ENCODE measurements around the gene FABP6.

FABP6 gene

GRCh38 chr5:160272889-160273288, 43.6 kb downstream of the FABP6 start:
- TF ChIP-seq, protein P1, sequence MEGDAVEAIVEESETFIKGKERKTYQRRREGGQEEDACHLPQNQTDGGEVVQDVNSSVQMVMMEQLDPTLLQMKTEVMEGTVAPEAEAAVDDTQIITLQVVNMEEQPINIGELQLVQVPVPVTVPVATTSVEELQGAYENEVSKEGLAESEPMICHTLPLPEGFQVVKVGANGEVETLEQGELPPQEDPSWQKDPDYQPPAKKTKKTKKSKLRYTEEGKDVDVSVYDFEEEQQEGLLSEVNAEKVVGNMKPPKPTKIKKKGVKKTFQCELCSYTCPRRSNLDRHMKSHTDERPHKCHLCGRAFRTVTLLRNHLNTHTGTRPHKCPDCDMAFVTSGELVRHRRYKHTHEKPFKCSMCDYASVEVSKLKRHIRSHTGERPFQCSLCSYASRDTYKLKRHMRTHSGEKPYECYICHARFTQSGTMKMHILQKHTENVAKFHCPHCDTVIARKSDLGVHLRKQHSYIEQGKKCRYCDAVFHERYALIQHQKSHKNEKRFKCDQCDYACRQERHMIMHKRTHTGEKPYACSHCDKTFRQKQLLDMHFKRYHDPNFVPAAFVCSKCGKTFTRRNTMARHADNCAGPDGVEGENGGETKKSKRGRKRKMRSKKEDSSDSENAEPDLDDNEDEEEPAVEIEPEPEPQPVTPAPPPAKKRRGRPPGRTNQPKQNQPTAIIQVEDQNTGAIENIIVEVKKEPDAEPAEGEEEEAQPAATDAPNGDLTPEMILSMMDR (conservative IDR thresholded peaks at IDR 0.05; ENCODE audit: control insufficient read depth, insufficient read depth, low read depth, low read length): no peak
- DNase-seq (ENCODE audit: low read depth): no peak
- no peak overlapping the region for H3K4me3 ChIP-seq (ENCODE audit: control insufficient read depth, low read depth, low read length)

DNA sequence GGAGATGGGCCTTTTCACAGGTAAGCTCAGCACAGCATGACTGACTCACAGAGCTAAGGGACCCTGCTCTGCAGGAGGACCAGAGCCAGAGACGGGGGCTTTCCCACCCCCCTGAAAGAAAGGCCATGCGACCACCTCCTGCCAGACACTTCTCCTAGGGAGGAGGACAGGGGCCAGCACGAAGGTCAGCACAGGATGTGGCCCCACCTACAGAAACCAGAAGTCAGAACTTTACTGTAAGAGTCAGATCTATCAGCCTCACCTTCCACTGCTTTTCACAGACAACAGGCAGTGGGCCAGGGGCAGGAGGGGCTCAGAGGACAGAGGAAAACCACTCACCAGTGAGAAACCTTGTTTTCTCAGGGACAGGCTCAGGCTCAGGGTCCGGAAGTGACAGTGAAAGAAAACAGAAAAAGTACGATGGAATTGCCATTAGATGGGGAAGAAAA, 45.2 kb downstream of the FABP6 start:
- H3K4me3 ChIP-seq (ENCODE audit: control insufficient read depth, low read depth, low read length): no peak overlapping the region
- DNase-seq (ENCODE audit: low read depth): no peak
- TF ChIP-seq, protein P1 (conservative IDR thresholded peaks at IDR 0.05; ENCODE audit: control insufficient read depth, insufficient read depth, low read depth, low read length): no peak

DNA sequence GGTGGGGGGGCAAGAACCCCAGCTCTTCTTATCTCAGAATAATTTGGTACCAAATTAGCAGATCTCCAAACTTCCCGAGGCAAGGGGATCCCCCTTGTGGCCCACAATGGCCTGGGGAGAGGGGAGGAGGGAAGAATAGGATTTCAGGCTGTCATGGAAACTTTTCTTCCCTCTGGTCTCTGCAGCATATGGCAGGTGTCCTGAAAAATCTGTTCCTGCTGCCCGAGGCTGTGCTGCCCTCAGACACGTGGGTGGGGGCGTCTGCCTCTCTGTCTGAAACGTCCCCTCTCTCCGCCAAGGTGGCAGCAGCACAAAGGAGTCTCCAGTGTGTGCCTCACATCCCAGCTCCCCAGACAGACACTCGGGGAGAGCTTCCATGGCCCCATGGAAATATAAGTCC, 49.0 kb downstream of the FABP6 start:
- TF ChIP-seq, protein P1 (conservative IDR thresholded peaks at IDR 0.05; ENCODE audit: control insufficient read depth, insufficient read depth, low read depth, low read length): no peak
- H3K4me3 ChIP-seq (ENCODE audit: control insufficient read depth, low read depth, low read length): no peak overlapping the region
- no peak for DNase-seq (ENCODE audit: low read depth)

- TF ChIP-seq, protein P1 (conservative IDR thresholded peaks at IDR 0.05; ENCODE audit: control insufficient read depth, insufficient read depth, low read depth, low read length): no peak
- no peak for DNase-seq (ENCODE audit: low read depth)
Observed at GRCh38 chr5:160280384-160281095, 51.2 kb downstream of the FABP6 start.

GRCh38 chr5:160281275-160281674, 52.0 kb downstream of the FABP6 start:
- no peak for DNase-seq (ENCODE audit: low read depth)
- TF ChIP-seq, protein P1 (conservative IDR thresholded peaks at IDR 0.05; ENCODE audit: control insufficient read depth, insufficient read depth, low read depth, low read length): no peak
- no peak overlapping the region for H3K4me3 ChIP-seq (ENCODE audit: control insufficient read depth, low read depth, low read length)

More at GRCh38 chr5:160280384-160281095, 51.2 kb downstream of the FABP6 start:
- no peak overlapping the region for H3K4me3 ChIP-seq (ENCODE audit: control insufficient read depth, low read depth, low read length)

DNA sequence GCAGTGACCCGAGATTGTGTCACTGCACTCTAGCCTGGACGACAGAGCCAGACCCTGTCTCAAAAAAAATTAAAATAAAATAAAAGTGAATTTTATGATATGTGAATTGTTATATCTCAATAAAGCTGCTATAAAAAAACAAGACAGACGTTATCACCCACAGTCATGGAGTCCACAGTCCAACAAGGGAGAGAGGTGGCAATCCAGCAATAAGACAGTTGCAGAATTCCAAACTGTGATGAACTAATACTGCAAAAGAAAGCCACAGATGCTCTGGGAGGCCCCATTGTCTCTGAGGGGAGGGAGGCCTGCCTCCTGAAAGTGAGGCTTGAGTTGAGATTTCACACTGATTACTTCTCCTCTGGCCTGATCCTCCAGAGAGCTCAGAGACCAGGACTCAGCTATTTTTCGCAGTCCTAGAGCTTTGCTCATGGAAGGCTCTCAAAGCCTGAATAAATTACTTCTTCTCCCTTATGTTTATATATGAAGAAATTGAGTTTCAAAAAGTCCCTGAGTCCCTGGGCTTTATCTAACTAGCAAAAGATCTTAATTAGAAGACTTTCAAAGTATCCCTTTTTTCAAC, 55.1 kb downstream of the FABP6 start:
- TF ChIP-seq, protein P1 (conservative IDR thresholded peaks at IDR 0.05; ENCODE audit: control insufficient read depth, insufficient read depth, low read depth, low read length): no peak
- DNase-seq (ENCODE audit: low read depth): no peak
- H3K4me3 ChIP-seq (ENCODE audit: control insufficient read depth, low read depth, low read length): no peak overlapping the region

Measured in fibroblast of mammary gland (primary cell).